ENCODE measurements around the gene IL1R2. TPM values are rescaled to one million over a fixed set of nuclear protein-coding genes. Genes with fewer than 3 reads are reported as not detected.
A peak's percentile ranks its signal among the peaks of the same experiment; 100 is the strongest.

Gene IL1R2
- total RNA-seq, 4 donors from 2014 or later = 2.7 to 6.1 (median 3.6) TPM

- WGBS, 2 donors = 87 to 93% methylated on average over 3 of the region's 3 CpGs
- TF ChIP-seq CTCF (IDR thresholded peaks at IDR 0.05) (no peak), POLR2A (IDR thresholded peaks at IDR 0.05) (no peak)
- no peak for DNase-seq
- H3K9me3 ChIP-seq = no peaks in the 10 kb centered on the region
- no peaks in the 10 kb centered on the region for H3K27me3 ChIP-seq
- H3K4me1 ChIP-seq = peaks cover 0 to 52% of the 10 kb centered on the region in 2 donors
- no peaks in the 10 kb centered on the region for H3K36me3 ChIP-seq
- peak overlapping the region in 2 of 3 donors; percentile 34 to 56 for H3K27ac ChIP-seq
- no peak overlapping the region for H3K4me3 ChIP-seq (replicated peaks in 1 of 3)
- intact Hi-C loops (cut with DNase I) = no loop called here
Measured at GRCh38 chr2:102056079-102056581, 64.4 kb downstream of the IL1R2 start.

GRCh38 chr2:102057502-102058292 is 65.9 kb downstream of the IL1R2 start:
- no peaks in the 10 kb centered on the region for H3K27me3 ChIP-seq
- no peaks in the 10 kb centered on the region for H3K36me3 ChIP-seq
- peaks cover 0 to 54% of the 10 kb centered on the region in 2 donors for H3K4me1 ChIP-seq
- H3K9me3 ChIP-seq = no peaks in the 10 kb centered on the region
- 70 to 78% methylated on average over 14 of the region's 14 CpGs for WGBS, 2 donors
- no peak overlapping the region for H3K4me3 ChIP-seq (replicated peaks in 1 of 3)
- TF ChIP-seq POLR2A (IDR thresholded peaks at IDR 0.05) (no peak), CTCF (IDR thresholded peaks at IDR 0.05) (no peak)
- intact Hi-C loops (cut with DNase I) = no loop called here
- H3K27ac ChIP-seq = no peak overlapping the region
- DNase-seq = no peak

- no peak for DNase-seq
- WGBS, 2 donors = 88 to 94% methylated on average over 8 of the region's 8 CpGs
Measured at GRCh38 chr2:102058293-102058833, 66.6 kb downstream of the IL1R2 start.

GRCh38 chr2:102059151-102059550 is 67.4 kb downstream of the IL1R2 start:
- no peaks in the 10 kb centered on the region for H3K36me3 ChIP-seq
- intact Hi-C loops (cut with DNase I) = no loop called here
- peaks cover 11 to 59% of the 10 kb centered on the region in 2 donors for H3K4me1 ChIP-seq
- no peak overlapping the region for H3K4me3 ChIP-seq (replicated peaks in 1 of 3)
- no peaks in the 10 kb centered on the region for H3K9me3 ChIP-seq
- WGBS, 2 donors = 57 to 94% methylated on average over 1 of the region's 1 CpG
- no peak for DNase-seq
- H3K27me3 ChIP-seq = no peaks in the 10 kb centered on the region
- no peak overlapping the region for H3K27ac ChIP-seq
- TF ChIP-seq POLR2A (IDR thresholded peaks at IDR 0.05) (no peak), CTCF (IDR thresholded peaks at IDR 0.05) (no peak)

More at GRCh38 chr2:102058293-102058833, 66.6 kb downstream of the IL1R2 start:
- H3K4me1 ChIP-seq = peaks cover 4 to 54% of the 10 kb centered on the region in 2 donors
- no peaks in the 10 kb centered on the region for H3K36me3 ChIP-seq
- no peaks in the 10 kb centered on the region for H3K27me3 ChIP-seq
- no peaks in the 10 kb centered on the region for H3K9me3 ChIP-seq
- H3K4me3 ChIP-seq (replicated peaks in 1 of 3) = no peak overlapping the region
- no peak overlapping the region for H3K27ac ChIP-seq
- intact Hi-C loops (cut with DNase I) = no loop called here
- TF ChIP-seq POLR2A (IDR thresholded peaks at IDR 0.05) = no peak
- no peak for TF ChIP-seq CTCF (IDR thresholded peaks at IDR 0.05)

GRCh38 chr2:102060047-102060446 is 68.3 kb downstream of the IL1R2 start:
- Histone ChIP-seq H3K36me3 (no peaks in the 10 kb centered on the region), H3K4me3 (replicated peaks in 1 of 3) (no peak overlapping the region), H3K9me3 (no peaks in the 10 kb centered on the region), H3K27ac (no peak overlapping the region), H3K27me3 (no peaks in the 10 kb centered on the region), H3K4me1 (peaks cover 19 to 67% of the 10 kb centered on the region in 2 donors)
- intact Hi-C loops (cut with DNase I) = loop anchor here (10.0 kb wide), 1 partner anchor 85 kb away; the partner anchor contains the start of gene IL1R1
- peak; percentile 71 to 72 for DNase-seq
- TF ChIP-seq CTCF (IDR thresholded peaks at IDR 0.05) (no peak), POLR2A (IDR thresholded peaks at IDR 0.05) (no peak)
- 56 to 79% methylated on average over 3 of the region's 3 CpGs for WGBS, 2 donors
